NB4 (cell line): ENCODE measurements around the gene NANOGP8.

Experiments
- TF ChIP-seq, protein P1 (sequence below): IDR thresholded peaks from one replicate; pipeline ENCODE4 v1.5.1; 2012; ENCODE audit warnings: low read depth, low read length
- TF ChIP-seq, protein P2 (sequence below): IDR thresholded peaks from 2 replicates; pipeline ENCODE4 v1.6.1; 2011; ENCODE audit warnings: low read depth, low read length

DNA sequence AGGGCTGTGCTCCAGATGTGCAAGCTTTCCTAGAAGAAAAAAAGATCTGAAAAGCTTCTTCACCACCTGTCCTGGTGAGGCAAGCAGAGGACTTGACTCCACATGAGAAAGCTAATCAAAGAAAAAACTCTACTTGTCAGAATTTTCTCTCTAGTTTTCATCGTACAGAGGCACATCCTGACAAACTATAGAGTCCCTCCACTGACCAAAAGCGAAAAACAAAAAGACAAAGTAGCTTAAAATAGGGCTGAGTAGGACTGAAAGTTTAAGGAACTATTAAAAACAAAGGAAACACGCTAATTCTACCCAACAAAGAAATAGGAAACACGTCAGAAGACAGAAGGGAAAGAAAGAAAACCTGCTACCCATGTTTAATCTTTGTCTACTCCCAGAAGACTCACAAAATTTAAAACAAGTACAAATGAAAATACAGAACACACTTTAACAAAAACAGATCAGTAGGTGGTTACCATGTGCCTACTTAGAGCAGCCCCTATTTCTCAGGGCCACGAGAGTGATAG lies 26.5 kb downstream of the NANOGP8 start:
- TF ChIP-seq, protein P1, sequence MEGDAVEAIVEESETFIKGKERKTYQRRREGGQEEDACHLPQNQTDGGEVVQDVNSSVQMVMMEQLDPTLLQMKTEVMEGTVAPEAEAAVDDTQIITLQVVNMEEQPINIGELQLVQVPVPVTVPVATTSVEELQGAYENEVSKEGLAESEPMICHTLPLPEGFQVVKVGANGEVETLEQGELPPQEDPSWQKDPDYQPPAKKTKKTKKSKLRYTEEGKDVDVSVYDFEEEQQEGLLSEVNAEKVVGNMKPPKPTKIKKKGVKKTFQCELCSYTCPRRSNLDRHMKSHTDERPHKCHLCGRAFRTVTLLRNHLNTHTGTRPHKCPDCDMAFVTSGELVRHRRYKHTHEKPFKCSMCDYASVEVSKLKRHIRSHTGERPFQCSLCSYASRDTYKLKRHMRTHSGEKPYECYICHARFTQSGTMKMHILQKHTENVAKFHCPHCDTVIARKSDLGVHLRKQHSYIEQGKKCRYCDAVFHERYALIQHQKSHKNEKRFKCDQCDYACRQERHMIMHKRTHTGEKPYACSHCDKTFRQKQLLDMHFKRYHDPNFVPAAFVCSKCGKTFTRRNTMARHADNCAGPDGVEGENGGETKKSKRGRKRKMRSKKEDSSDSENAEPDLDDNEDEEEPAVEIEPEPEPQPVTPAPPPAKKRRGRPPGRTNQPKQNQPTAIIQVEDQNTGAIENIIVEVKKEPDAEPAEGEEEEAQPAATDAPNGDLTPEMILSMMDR: no peak
- TF ChIP-seq, protein P2, sequence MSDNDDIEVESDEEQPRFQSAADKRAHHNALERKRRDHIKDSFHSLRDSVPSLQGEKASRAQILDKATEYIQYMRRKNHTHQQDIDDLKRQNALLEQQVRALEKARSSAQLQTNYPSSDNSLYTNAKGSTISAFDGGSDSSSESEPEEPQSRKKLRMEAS: no peak
